Amniotic epithelial cell (primary cell): ENCODE measurements around the gene WSB1.

ENCODE experiments used
- DNase-seq: peaks from one replicate; pipeline ENCODE4 v3.0.0-alpha.2; 2010; ENCODE audit warnings: low read depth

Gene WSB1

GRCh38 chr17:27338536-27338985, 44.6 kb downstream of the WSB1 start:
- no peak for DNase-seq

GRCh38 chr17:27339198-27339835, 45.4 kb downstream of the WSB1 start:
- no peak for DNase-seq

- no peak for DNase-seq
Observed at GRCh38 chr17:27339836-27340550, 46.1 kb downstream of the WSB1 start.

GRCh38 chr17:27340575-27340974, 46.7 kb downstream of the WSB1 start:
- DNase-seq: no peak

GRCh38 chr17:27341041-27341471, 47.1 kb downstream of the WSB1 start:
- DNase-seq: no peak

GRCh38 chr17:27342059-27342458, 48.1 kb downstream of the WSB1 start:
- DNase-seq: no peak

- DNase-seq: no peak
Observed at GRCh38 chr17:27343294-27343693, 49.4 kb downstream of the WSB1 start.

- DNase-seq: no peak
Observed at GRCh38 chr17:27343977-27344607, 50.2 kb downstream of the WSB1 start.

GRCh38 chr17:27345141-27345904, 51.4 kb downstream of the WSB1 start:
- peak; percentile 94 for DNase-seq

- no peak for DNase-seq
Observed at GRCh38 chr17:27346228-27346899, 52.5 kb downstream of the WSB1 start.

GRCh38 chr17:27348196-27348595, 54.3 kb downstream of the WSB1 start:
- no peak for DNase-seq

GRCh38 chr17:27349540-27350021, 55.7 kb downstream of the WSB1 start:
- peak; percentile 21 for DNase-seq

GRCh38 chr17:27351759-27352158, 57.8 kb downstream of the WSB1 start:
- DNase-seq: peak; percentile 19

- DNase-seq: no peak
Observed at GRCh38 chr17:27352448-27353032, 58.6 kb downstream of the WSB1 start.

- no peak for DNase-seq
Observed at GRCh38 chr17:27353033-27353460, 59.1 kb downstream of the WSB1 start.

- peak; percentile 86 for DNase-seq
Observed at GRCh38 chr17:27353461-27354050, 59.6 kb downstream of the WSB1 start.

- DNase-seq: no peak
Observed at GRCh38 chr17:27354051-27354490, 60.2 kb downstream of the WSB1 start.

GRCh38 chr17:27354491-27355081, 60.7 kb downstream of the WSB1 start:
- DNase-seq: peak; percentile 19

- DNase-seq: no peak
Observed at GRCh38 chr17:27355419-27355818, 61.5 kb downstream of the WSB1 start.

GRCh38 chr17:27356091-27356705, 62.3 kb downstream of the WSB1 start:
- no peak for DNase-seq
